Cortex of kidney (tissue), 1 donor: Measurements from ENCODE around the gene BICC1.

Experiments used
- DNase-seq: peaks from one replicate; lab custom pipeline; 2025; lab: John Stamatoyannopoulos, UW

Gene BICC1

GRCh38 chr10:58608351-58608750 is 95.7 kb downstream of the BICC1 start:
- DNase-seq = no peak

- DNase-seq = no peak
Observed at GRCh38 chr10:58608826-58609531, 96.3 kb downstream of the BICC1 start.

GRCh38 chr10:58609532-58610150 is 97.0 kb downstream of the BICC1 start:
- DNase-seq = no peak

GRCh38 chr10:58615237-58615935 is 102.7 kb downstream of the BICC1 start:
- no peak for DNase-seq

- no peak for DNase-seq
Observed at GRCh38 chr10:58618158-58618676, 105.5 kb downstream of the BICC1 start.

GRCh38 chr10:58621379-58622077 is 108.9 kb downstream of the BICC1 start:
- no peak for DNase-seq

GRCh38 chr10:58622246-58622645 is 109.6 kb downstream of the BICC1 start:
- no peak for DNase-seq

GRCh38 chr10:58625070-58625469 is 112.4 kb downstream of the BICC1 start:
- DNase-seq = no peak

- no peak for DNase-seq
Observed at GRCh38 chr10:58627392-58627791, 114.7 kb downstream of the BICC1 start.

GRCh38 chr10:58631715-58632114 is 119.0 kb downstream of the BICC1 start:
- no peak for DNase-seq

- DNase-seq = no peak
Observed at GRCh38 chr10:58632216-58632615, 119.5 kb downstream of the BICC1 start.

- DNase-seq = no peak
Observed at GRCh38 chr10:58637352-58637751, 124.7 kb downstream of the BICC1 start.

GRCh38 chr10:58638388-58638787 is 125.7 kb downstream of the BICC1 start:
- no peak for DNase-seq

GRCh38 chr10:58641095-58641531 is 128.4 kb downstream of the BICC1 start:
- DNase-seq = no peak

- DNase-seq = no peak
Observed at GRCh38 chr10:58641708-58642107, 129.0 kb downstream of the BICC1 start.

GRCh38 chr10:58642283-58642682 is 129.6 kb downstream of the BICC1 start:
- DNase-seq = no peak

- DNase-seq = no peak
Observed at GRCh38 chr10:58642916-58643428, 130.3 kb downstream of the BICC1 start.

- DNase-seq = no peak
Observed at GRCh38 chr10:58644311-58644710, 131.6 kb downstream of the BICC1 start.

- DNase-seq = no peak
Observed at GRCh38 chr10:58645416-58646146, 132.9 kb downstream of the BICC1 start.

GRCh38 chr10:58647376-58648112 is 134.9 kb downstream of the BICC1 start:
- no peak for DNase-seq

- DNase-seq = no peak
Observed at GRCh38 chr10:58648131-58648530, 135.5 kb downstream of the BICC1 start.
